Lower lobe of right lung (tissue), 2 donors: ENCODE data around the gene SVIP. TPM values are rescaled to one million over a fixed set of nuclear protein-coding genes. Genes with fewer than 3 reads are reported as not detected.

Experiments used
- ATAC-seq, 2 donors: fragments of 200-7000 bp; cut with Tn5 transposase; one replicate each; pipeline ENCODE4 v1.9.1; 2020 to 2022; ENCODE audit warnings: mild to moderate bottlenecking in 2 of 2, moderate library complexity in 2 of 2
- DNase-seq: peaks from one replicate; pipeline ENCODE4 v3.0.0-alpha.2; 2020
- H3K27ac ChIP-seq: fragments of 200-600 bp; one replicate; pipeline ENCODE4 v1.8.0; 2022
- H3K27me3 ChIP-seq: fragments of 200-600 bp; one replicate; pipeline ENCODE4 v1.8.0; 2022; ENCODE audit warnings: low read depth
- H3K36me3 ChIP-seq: fragments of 200-600 bp; one replicate; pipeline ENCODE4 v1.8.0; 2022; ENCODE audit warnings: mild to moderate bottlenecking
- H3K4me1 ChIP-seq: fragments of 200-600 bp; one replicate; pipeline ENCODE4 v1.8.0; 2022
- H3K4me3 ChIP-seq: fragments of 200-600 bp; one replicate; pipeline ENCODE4 v1.8.0; 2022; ENCODE audit warnings: mild to moderate bottlenecking
- H3K9me3 ChIP-seq: fragments of 200-600 bp; one replicate; pipeline ENCODE4 v1.8.0; 2022
- CTCF ChIP-seq: fragments of 200-600 bp; IDR thresholded peaks from one replicate; pipeline ENCODE4 v1.8.0; 2022; ENCODE audit warnings: antibody characterized with exemption, mild to moderate bottlenecking
- intact Hi-C: fragments of 100-400 bp; cut with DNase I; formaldehyde crosslinking; loops from one replicate; pipeline ENCODE4 v1.11.0; 2022
- long read RNA-seq: library from polyadenylated mRNA; unstranded; transcript quantifications from one replicate; pipeline ENCODE4 v2.0.0, GENCODE V29; 2021
- total RNA-seq: library from RNA; stranded (reverse); fragmentation: NEBNext Ultra II Directional; extraction: Animal tissue kit (Norgen Biotek cat#: 25700); gene quantifications from one replicate; pipeline ENCODE4 v1.2.1, GENCODE V29; 2021
- donor health status: DM: no; HTN: yes; CAD: no; lungs with severe emphysema.

SVIP gene
- total RNA-seq: 27.1 TPM
- long read RNA-seq, full-length matches to known transcripts: 17 of 32 reads
- long read RNA-seq, partial matches to known transcripts: 12 of 32 reads
- long read RNA-seq, other reads (novel, unspliced or antisense): 3 of 32 reads

- Histone ChIP-seq H3K27ac (peak within 1 kb of the TSS; percentile 90), H3K27me3 (no peaks in the 10 kb centered on the region), H3K9me3 (no peaks in the 10 kb centered on the region), H3K36me3 (peaks cover 21% of the 10 kb centered on the region), H3K4me3 (peak within 1 kb of the TSS; percentile 93), H3K4me1 (peaks cover 9% of the 10 kb centered on the region)
- ATAC-seq (peak; percentile 99 to 100), DNase-seq (peak; percentile 96)
- TF ChIP-seq CTCF: peak; percentile 68
- intact Hi-C loops: no loop called here
Measured at GRCh38 chr11:22829231-22830081, at the start of gene SVIP. TSS of gene SVIP (minus strand) at chr11:22829801. CDS start at chr11:22829748, 53 bp downstream.

- Histone ChIP-seq H3K9me3 (no peaks in the 10 kb centered on the region), H3K27ac (no peak overlapping the region), H3K4me1 (no peaks in the 10 kb centered on the region), H3K27me3 (no peaks in the 10 kb centered on the region), H3K36me3 (no peaks in the 10 kb centered on the region), H3K4me3 (no peak overlapping the region)
- intact Hi-C loops: no loop called here
- ATAC-seq: no peak
- DNase-seq: no peak
- TF ChIP-seq CTCF: no peak
Measured at GRCh38 chr11:22878604-22879003, 49.0 kb upstream of the SVIP start.

- Histone ChIP-seq H3K4me1 (no peaks in the 10 kb centered on the region), H3K27ac (no peak overlapping the region), H3K27me3 (no peaks in the 10 kb centered on the region), H3K36me3 (no peaks in the 10 kb centered on the region), H3K4me3 (no peak overlapping the region), H3K9me3 (no peaks in the 10 kb centered on the region)
- intact Hi-C loops: no loop called here
- DNase-seq (no peak), ATAC-seq (no peak)
- TF ChIP-seq CTCF: no peak
Measured at GRCh38 chr11:22878039-22878438, 48.4 kb upstream of the SVIP start.

GRCh38 chr11:22875869-22876473 is 46.4 kb upstream of the SVIP start:
- no peaks in the 10 kb centered on the region for H3K9me3 ChIP-seq
- intact Hi-C loops: no loop called here
- peak; percentile 65 to 89 for ATAC-seq
- no peak overlapping the region for H3K27ac ChIP-seq
- no peak for DNase-seq
- no peaks in the 10 kb centered on the region for H3K4me1 ChIP-seq
- no peaks in the 10 kb centered on the region for H3K27me3 ChIP-seq
- H3K36me3 ChIP-seq: no peaks in the 10 kb centered on the region
- TF ChIP-seq CTCF: peak; percentile 74
- no peak overlapping the region for H3K4me3 ChIP-seq

GRCh38 chr11:22869325-22869724 is 39.7 kb upstream of the SVIP start:
- H3K27ac ChIP-seq: no peak overlapping the region
- H3K4me3 ChIP-seq: no peak overlapping the region
- H3K4me1 ChIP-seq: no peaks in the 10 kb centered on the region
- no peak for TF ChIP-seq CTCF
- intact Hi-C loops: no loop called here
- no peaks in the 10 kb centered on the region for H3K9me3 ChIP-seq
- no peaks in the 10 kb centered on the region for H3K36me3 ChIP-seq
- no peak for ATAC-seq
- no peak for DNase-seq
- no peaks in the 10 kb centered on the region for H3K27me3 ChIP-seq
